Loucy (cell line): Measurements from ENCODE around the gene SEPHS1.

Experiments used
- H2AFZ ChIP-seq: fragments of 200-600 bp; sonication (generic); 2 replicates; pipeline ENCODE4 v1.6.0; 2016; ENCODE audit warnings: antibody characterized with exemption, mild to moderate bottlenecking, low read length, moderate library complexity
- H3F3A ChIP-seq: fragments of 200-600 bp; 2 replicates; pipeline ENCODE4 v1.6.0; 2016; ENCODE audit warnings: antibody characterized with exemption, low read depth, mild to moderate bottlenecking
- H3K27me3 ChIP-seq: fragments of 200-600 bp; sonication (generic); 2 replicates; pipeline ENCODE4 v1.6.1; 2014; ENCODE audit warnings: low read length, mild to moderate bottlenecking; ENCODE audit not compliant: insufficient read depth, poor library complexity, severe bottlenecking
- H3K36me3 ChIP-seq: fragments of 200-600 bp; sonication (generic); 2 replicates; pipeline ENCODE4 v1.6.1; 2016; ENCODE audit warnings: low read length; ENCODE audit not compliant: insufficient read depth
- H3K4me1 ChIP-seq: fragments of 200-600 bp; sonication (generic); 2 replicates; pipeline ENCODE4 v1.5.1; 2014; ENCODE audit warnings: low read length, mild to moderate bottlenecking; ENCODE audit not compliant: insufficient read depth, poor library complexity, severe bottlenecking
- H3K4me2 ChIP-seq: fragments of 200-600 bp; sonication (generic); 2 replicates; pipeline ENCODE4 v1.6.0; 2014; ENCODE audit warnings: antibody characterized with exemption, low read length, low read depth, mild to moderate bottlenecking; ENCODE audit not compliant: poor library complexity, severe bottlenecking
- H3K4me3 ChIP-seq: fragments of 200-600 bp; sonication (generic); 2 replicates; pipeline ENCODE4 v1.5.1; 2014; ENCODE audit warnings: low read length, mild to moderate bottlenecking, mixed read lengths; ENCODE audit not compliant: poor library complexity, severe bottlenecking
- H3K79me2 ChIP-seq: fragments of 200-600 bp; sonication (generic); 2 replicates; pipeline ENCODE4 v1.6.1; 2014; ENCODE audit warnings: low read length; ENCODE audit not compliant: insufficient read depth
- H3K9ac ChIP-seq: fragments of 200-600 bp; sonication (generic); 2 replicates; pipeline ENCODE4 v1.6.0; 2014; ENCODE audit warnings: mild to moderate bottlenecking, low read depth, low read length, moderate library complexity; ENCODE audit not compliant: poor library complexity, severe bottlenecking
- H3K9me2 ChIP-seq: fragments of 200-600 bp; sonication (generic); replicated peaks from 2 replicates; pipeline ENCODE4 v1.6.1; 2016; ENCODE audit warnings: low read depth, low read length, mixed read lengths
- H3K9me3 ChIP-seq: fragments of 200-600 bp; sonication (generic); 2 replicates; pipeline ENCODE4 v1.6.1; 2014; ENCODE audit warnings: mild to moderate bottlenecking, antibody characterized with exemption, low read length, low read depth; ENCODE audit not compliant: insufficient read depth
- H4K20me1 ChIP-seq: fragments of 200-600 bp; sonication (generic); 2 replicates; pipeline ENCODE4 v1.6.0; 2014; ENCODE audit warnings: antibody characterized with exemption, low read length, mild to moderate bottlenecking; ENCODE audit not compliant: insufficient read depth, poor library complexity, severe bottlenecking
- EZH2phosphoT487 ChIP-seq: fragments of 200-600 bp; IDR thresholded peaks from 2 replicates; pipeline ENCODE4 v1.6.1; 2018; ENCODE audit warnings: antibody characterized with exemption, mild to moderate bottlenecking, moderate library complexity, borderline replicate concordance
- TF ChIP-seq, protein P1 (sequence below): fragments of 200-600 bp; sonication (generic); conservative IDR thresholded peaks from 2 replicates; pipeline ENCODE4 v1.5.1; 2014; ENCODE audit warnings: mild to moderate bottlenecking, antibody characterized with exemption, low read length

Gene SEPHS1

DNA sequence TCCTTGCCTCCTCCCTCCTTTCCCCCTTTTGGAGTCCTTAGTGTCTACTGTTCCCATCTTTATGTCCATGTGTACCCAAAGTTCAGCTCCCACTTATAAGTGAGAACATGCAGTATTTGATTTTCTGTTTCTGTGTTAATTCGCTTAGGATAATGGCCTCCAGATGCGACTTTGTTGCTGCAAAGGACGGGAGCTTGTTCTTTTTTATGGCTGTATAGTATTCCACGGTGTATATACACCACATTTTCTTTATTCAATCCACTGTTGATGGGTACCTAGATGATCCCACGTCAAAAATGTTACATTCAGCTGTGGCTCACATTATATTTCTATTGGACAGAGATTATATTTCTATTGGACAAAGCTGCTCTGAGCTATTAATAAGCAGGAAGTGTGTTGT, 24.4 kb upstream of the SEPHS1 start:
- Histone ChIP-seq H4K20me1 (no peaks in the 10 kb centered on the region), H3K4me1 (no peaks in the 10 kb centered on the region), H3K9ac (no peak overlapping the region), H3K36me3 (no peaks in the 10 kb centered on the region), H3F3A (no peaks in the 10 kb centered on the region), H3K4me2 (no peak overlapping the region), H3K4me3 (no peak overlapping the region), H3K9me3 (no peaks in the 10 kb centered on the region), H2AFZ (no peak overlapping the region), H3K9me2 (no peaks in the 10 kb centered on the region), H3K79me2 (no peaks in the 10 kb centered on the region), H3K27me3 (no peaks in the 10 kb centered on the region)
- TF ChIP-seq, protein P1, sequence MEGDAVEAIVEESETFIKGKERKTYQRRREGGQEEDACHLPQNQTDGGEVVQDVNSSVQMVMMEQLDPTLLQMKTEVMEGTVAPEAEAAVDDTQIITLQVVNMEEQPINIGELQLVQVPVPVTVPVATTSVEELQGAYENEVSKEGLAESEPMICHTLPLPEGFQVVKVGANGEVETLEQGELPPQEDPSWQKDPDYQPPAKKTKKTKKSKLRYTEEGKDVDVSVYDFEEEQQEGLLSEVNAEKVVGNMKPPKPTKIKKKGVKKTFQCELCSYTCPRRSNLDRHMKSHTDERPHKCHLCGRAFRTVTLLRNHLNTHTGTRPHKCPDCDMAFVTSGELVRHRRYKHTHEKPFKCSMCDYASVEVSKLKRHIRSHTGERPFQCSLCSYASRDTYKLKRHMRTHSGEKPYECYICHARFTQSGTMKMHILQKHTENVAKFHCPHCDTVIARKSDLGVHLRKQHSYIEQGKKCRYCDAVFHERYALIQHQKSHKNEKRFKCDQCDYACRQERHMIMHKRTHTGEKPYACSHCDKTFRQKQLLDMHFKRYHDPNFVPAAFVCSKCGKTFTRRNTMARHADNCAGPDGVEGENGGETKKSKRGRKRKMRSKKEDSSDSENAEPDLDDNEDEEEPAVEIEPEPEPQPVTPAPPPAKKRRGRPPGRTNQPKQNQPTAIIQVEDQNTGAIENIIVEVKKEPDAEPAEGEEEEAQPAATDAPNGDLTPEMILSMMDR: no peak
- TF ChIP-seq EZH2phosphoT487: no peak

DNA sequence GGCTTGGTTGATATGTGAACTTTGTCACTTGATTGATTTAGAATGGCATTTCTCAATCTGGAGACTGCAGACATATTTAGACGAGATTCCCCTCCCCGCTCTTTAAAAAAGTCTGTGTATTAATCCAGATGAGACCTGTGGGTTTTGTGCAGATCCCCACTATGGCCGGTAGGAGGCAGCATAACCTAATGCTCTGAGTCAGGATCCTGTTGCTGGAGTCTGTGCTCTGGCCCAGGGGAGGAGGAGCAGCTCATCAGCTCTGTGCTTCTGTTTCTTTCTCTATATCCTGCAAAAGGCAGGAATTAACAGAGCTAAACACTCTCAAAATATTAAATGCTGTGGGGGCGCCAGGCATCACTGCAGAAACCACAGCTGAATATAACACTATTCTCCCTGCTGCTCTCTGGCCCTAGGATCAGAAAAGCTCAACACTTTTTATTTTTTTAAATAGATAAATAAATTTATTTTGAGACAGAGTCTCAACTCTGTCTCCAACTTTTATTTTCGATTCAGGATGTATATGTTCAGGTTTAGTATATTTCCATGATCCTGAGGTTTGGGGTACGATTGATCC, 23.9 kb upstream of the SEPHS1 start:
- TF ChIP-seq, protein P1: peak; percentile 99
- TF ChIP-seq EZH2phosphoT487: no peak
- H3K79me2 ChIP-seq: no peaks in the 10 kb centered on the region
- H3F3A ChIP-seq: no peaks in the 10 kb centered on the region
- H3K4me2 ChIP-seq: no peak overlapping the region
- no peaks in the 10 kb centered on the region for H4K20me1 ChIP-seq
- peak overlapping the region; percentile 70; the same call in 1 of the 2 replicates for H2AFZ ChIP-seq
- H3K4me3 ChIP-seq: no peak overlapping the region
- no peaks in the 10 kb centered on the region for H3K27me3 ChIP-seq
- no peak overlapping the region for H3K9ac ChIP-seq
- H3K9me2 ChIP-seq: no peaks in the 10 kb centered on the region
- H3K4me1 ChIP-seq: no peaks in the 10 kb centered on the region
- no peaks in the 10 kb centered on the region for H3K9me3 ChIP-seq
- no peaks in the 10 kb centered on the region for H3K36me3 ChIP-seq

DNA sequence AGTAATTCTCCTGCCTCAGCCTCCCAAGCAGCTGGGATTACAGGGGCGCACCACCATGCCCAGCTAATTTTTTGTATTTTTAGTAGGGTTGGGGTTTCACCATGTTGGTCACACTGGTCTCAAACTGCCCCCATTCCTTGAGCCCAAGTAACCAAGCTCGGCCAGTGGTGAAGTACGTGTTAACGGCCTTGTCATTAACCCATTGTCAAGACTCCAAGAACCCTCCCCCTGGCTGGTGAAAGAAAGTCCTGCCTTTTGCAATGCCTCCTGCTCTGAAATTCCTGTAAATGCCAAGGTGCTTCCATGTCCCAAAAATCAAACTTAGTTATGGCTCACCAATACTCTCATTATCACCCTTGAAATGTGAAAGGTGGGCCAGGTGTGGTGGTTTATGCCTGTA, 18.8 kb upstream of the SEPHS1 start:
- Histone ChIP-seq H3K9ac (no peak overlapping the region), H3K4me3 (no peak overlapping the region), H3F3A (no peaks in the 10 kb centered on the region), H3K36me3 (no peaks in the 10 kb centered on the region), H3K79me2 (no peaks in the 10 kb centered on the region), H3K9me2 (no peaks in the 10 kb centered on the region), H3K27me3 (no peaks in the 10 kb centered on the region), H3K4me2 (no peak overlapping the region), H4K20me1 (no peaks in the 10 kb centered on the region), H3K4me1 (no peaks in the 10 kb centered on the region), H3K9me3 (no peaks in the 10 kb centered on the region), H2AFZ (no peak overlapping the region)
- TF ChIP-seq EZH2phosphoT487: no peak
- TF ChIP-seq, protein P1: no peak
